Right lobe of liver (tissue), 4 donors: ENCODE data around the gene DNM3.

Experiments used
- CTCF ChIP-seq, 4 donors: fragments of 200-600 bp in 3 of 4; fragments of 450-650 bp in 1 of 4; IDR thresholded peaks; one replicate each; pipeline versions ENCODE4 v1.5.1 to v1.8.0; 2016 to 2022; ENCODE audit warnings: antibody characterized with exemption in 4 of 4, mild to moderate bottlenecking in 2 of 4
- POLR2A ChIP-seq: fragments of 450-650 bp; IDR thresholded peaks from one replicate; pipeline ENCODE4 v1.6.1; 2017; ENCODE audit warnings: antibody characterized with exemption, mild to moderate bottlenecking
- donor health status: DM: no; HTN: no; CAD: no.
- donor health status: DM: no; HTN: no; CAD: no.
- donor health status: DM: no; HTN: yes; CAD: no.

DNA sequence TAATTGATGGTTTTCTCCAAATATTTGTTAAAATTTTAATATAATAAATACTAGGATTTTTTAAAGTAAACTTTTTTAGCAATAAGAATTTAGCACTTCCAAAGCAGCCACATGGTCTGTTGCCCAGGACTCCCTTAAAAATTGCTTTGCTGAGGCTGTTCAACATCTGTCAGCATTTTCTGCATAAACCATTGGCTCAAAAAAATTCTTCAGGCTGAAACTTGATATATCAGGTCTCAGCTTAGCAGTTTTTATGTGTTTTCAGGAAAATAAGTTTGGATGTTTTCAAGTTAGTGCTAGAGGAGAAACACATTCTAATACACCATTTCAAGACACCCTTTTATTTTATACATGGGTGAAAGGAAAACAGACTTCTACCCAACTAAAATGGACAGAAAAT lies 510.0 kb downstream of the DNM3 start:
- no peak for TF ChIP-seq CTCF (IDR thresholded peaks at IDR 0.05)
- TF ChIP-seq POLR2A, result no peak
